Activated T-helper 2 cell treated with anti-CD3 and anti-CD28 coated beads, Interferon-gamma antibody, Interleukin-2, Interleukin-4, amounts not matched to agents 10 μg/mL and 5 μg/mL and 100 μg/mL, durations not matched to agents 14 hours and 24 hours and 36 hours (primary cell): ENCODE measurements around the gene OR10G8. TPM values are rescaled to one million over a fixed set of nuclear protein-coding genes. Genes with fewer than 3 reads are reported as not detected.
"Not testable (repeated sequence)": the region's sequence is repeated elsewhere in the genome, so short reads cannot be mapped to it uniquely, and the experiment has no call there.

ENCODE experiments used
- DNase-seq: peaks from one replicate; pipeline ENCODE4 v3.0.0; 2021; ENCODE audit warnings: low spot score
- H3K27ac Mint-ChIP-seq: one replicate; pipeline ENCODE4 v1.8.0; 2021; ENCODE audit warnings: mixed read lengths
- H3K27me3 Mint-ChIP-seq: one replicate; pipeline ENCODE4 v1.8.0; 2021; ENCODE audit warnings: low read depth, mixed read lengths
- H3K36me3 Mint-ChIP-seq: one replicate; pipeline ENCODE4 v1.8.0; 2021; ENCODE audit warnings: low read depth, mixed read lengths
- H3K4me1 Mint-ChIP-seq: one replicate; pipeline ENCODE4 v1.8.0; 2021; ENCODE audit warnings: low read depth, mixed read lengths
- H3K4me3 Mint-ChIP-seq: one replicate; pipeline ENCODE4 v1.8.0; 2021; ENCODE audit warnings: low read depth, mild to moderate bottlenecking, moderate library complexity, mixed read lengths
- H3K9me3 Mint-ChIP-seq: one replicate; pipeline ENCODE4 v1.8.0; 2021; ENCODE audit warnings: mixed read lengths
- intact Hi-C: fragments of 100-400 bp; cut with micrococcal nuclease; formaldehyde crosslinking; loops from one replicate; pipeline ENCODE4 v1.15.1; 2023
- total RNA-seq: library from RNA; stranded (reverse); gene quantifications from 2 replicates; pipeline ENCODE4 v1.2.3, GENCODE V29; 2022

The OR10G8 gene, protein sequence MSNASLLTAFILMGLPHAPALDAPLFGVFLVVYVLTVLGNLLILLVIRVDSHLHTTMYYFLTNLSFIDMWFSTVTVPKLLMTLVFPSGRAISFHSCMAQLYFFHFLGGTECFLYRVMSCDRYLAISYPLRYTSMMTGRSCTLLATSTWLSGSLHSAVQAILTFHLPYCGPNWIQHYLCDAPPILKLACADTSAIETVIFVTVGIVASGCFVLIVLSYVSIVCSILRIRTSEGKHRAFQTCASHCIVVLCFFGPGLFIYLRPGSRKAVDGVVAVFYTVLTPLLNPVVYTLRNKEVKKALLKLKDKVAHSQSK
- not detected in 2 replicates for total RNA-seq

DNA sequence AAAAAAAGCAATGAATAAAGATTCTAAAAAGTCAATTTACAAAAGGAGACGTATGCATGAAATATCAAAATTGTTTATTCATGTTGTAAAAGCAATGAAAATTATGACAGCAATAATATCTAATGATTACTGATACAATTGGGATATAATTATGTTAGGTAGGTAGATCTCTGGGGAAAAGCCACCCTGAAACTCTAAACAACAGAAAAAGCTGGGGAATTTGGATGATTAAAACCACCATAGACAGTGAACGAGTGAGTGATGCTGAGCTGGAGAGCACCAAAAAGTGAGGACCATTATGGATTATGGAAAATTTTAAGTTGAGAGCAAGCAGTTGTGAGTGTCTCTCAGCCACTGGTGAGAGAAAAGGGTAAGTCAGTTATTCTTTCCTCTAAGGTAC is at the start of gene OR10G8:
Gene OR10G8 (plus strand): TSS at position 301 of the 400 bp plus-strand sequence. CDS start 2,825 bp downstream, outside the sequence.
- H3K27me3 Mint-ChIP-seq, result no peaks in the 10 kb centered on the region
- no peak within 1 kb of the TSS for H3K27ac Mint-ChIP-seq
- H3K36me3 Mint-ChIP-seq, result no peaks in the 10 kb centered on the region
- intact Hi-C loops, result no loop called here
- H3K4me1 Mint-ChIP-seq, result no peaks in the 10 kb centered on the region
- no peaks in the 10 kb centered on the region for H3K9me3 Mint-ChIP-seq
- no peak within 1 kb of the TSS for H3K4me3 Mint-ChIP-seq
- no peak for DNase-seq

DNA sequence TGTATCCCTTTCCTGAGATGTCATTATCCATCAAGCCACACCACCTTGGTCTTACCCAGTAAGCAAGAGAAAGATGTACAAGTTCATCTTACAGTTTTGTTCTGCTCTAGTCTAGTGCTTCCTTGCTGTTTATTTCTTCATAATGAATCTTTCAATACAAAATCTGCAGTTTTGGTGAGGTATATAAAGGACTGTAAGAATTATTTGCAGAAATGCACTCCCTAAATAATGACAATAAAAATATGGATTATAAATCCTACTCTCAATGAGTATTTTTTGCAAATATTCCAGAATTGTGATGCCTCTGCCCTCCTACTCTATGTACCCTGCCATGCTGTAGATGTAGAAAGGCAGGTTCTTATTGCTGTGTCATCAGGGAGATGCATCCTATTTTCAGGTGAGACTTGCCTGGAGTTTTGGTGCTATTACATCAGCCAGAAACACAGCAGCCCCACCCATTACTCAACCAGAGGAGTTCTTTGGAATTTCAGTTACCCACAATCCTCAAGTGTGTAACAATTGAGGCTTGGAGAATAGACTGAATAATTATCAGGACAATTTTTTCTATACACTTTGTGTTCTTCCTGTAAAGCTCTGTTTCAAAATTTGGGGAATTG is 48.8 kb upstream of the OR10G8 start, which contains the start of gene OR10S1:
Gene OR10S1 (minus strand): TSS at position 51 of the 617 bp plus-strand sequence. CDS start 117 bp downstream, outside the sequence.
- H3K27me3 Mint-ChIP-seq, result no peaks in the 10 kb centered on the region
- no peak within 1 kb of the TSS for H3K27ac Mint-ChIP-seq
- intact Hi-C loops, result no loop called here
- no peak within 1 kb of the TSS for H3K4me3 Mint-ChIP-seq
- no peak for DNase-seq
- H3K36me3 Mint-ChIP-seq, result no peaks in the 10 kb centered on the region
- no peaks in the 10 kb centered on the region for H3K4me1 Mint-ChIP-seq
- peaks cover 7% of the 10 kb centered on the region for H3K9me3 Mint-ChIP-seq

DNA sequence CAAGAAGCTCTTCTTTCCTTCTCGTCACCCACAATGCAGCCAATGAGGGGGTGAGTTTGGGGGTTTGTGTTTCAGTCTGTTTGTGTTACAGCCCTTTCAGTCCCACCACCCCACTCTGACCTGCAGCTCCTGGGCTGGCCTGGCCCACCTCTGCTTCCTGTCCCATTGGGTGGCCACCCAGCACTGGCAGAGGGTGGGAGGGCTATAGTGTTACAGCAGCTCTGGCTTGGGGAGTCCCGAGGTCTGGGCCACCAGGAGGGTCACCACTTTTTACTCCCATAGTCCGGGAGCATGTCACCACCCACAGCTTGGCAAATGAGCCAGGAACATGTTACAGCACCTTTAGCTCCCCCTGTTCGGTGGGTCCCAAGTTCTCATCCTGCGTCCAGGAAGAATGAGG is 47.3 kb upstream of the OR10G8 start:
- H3K9me3 Mint-ChIP-seq, result peaks cover 7% of the 10 kb centered on the region
- DNase-seq, result no peak
- H3K36me3 Mint-ChIP-seq, result no peaks in the 10 kb centered on the region
- H3K27me3 Mint-ChIP-seq, result no peaks in the 10 kb centered on the region
- no peak overlapping the region for H3K27ac Mint-ChIP-seq
- H3K4me1 Mint-ChIP-seq, result no peaks in the 10 kb centered on the region
- intact Hi-C loops, result no loop called here
- no peak overlapping the region for H3K4me3 Mint-ChIP-seq

DNA sequence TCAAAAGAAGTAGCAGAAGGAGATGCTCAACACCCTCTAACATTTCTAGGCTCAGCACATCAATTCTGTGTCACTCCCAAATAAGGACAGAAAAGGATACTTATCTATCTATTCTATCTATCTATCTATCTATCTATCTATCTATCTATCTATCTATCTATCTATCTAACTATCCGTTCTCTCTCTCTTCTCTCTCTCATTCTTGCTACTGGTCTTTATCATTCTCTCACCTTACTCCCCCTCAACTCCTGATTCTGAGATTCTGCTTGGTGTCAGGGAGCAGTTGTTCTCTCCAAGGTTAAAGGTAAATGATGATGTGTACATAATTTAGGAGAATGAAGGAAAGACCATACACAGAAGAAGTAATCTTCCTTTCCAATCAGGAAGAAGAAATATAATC is 31.5 kb upstream of the OR10G8 start, which contains the start of gene OR10G6:
Gene OR10G6 (minus strand): TSS at position 43 of the 400 bp plus-strand sequence. CDS start 0 bp downstream, at position 43.
- Mint-ChIP-seq H3K27ac (no peak within 1 kb of the TSS), H3K4me3 (no peak within 1 kb of the TSS)

DNA sequence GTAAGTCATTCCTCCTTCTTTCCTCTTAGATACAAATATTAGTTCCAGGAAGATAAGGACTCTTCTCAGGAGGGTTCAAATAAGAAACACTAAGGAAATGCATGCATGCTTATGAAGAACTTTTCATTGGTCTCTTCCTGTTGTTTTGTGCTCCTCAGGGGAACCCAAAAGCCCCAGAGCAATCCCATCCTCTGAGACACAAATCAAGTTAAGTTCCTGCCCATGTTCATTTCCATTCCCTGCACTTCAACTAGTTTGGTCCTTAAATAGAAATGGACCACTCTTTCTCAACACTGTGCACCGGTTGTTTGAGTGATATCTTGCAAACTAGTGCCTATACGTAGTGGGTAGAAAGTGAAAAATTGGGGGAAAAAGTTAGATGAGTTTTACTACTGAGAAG is 13.9 kb upstream of the OR10G8 start, which contains the start of gene OR10G4:
Gene OR10G4 (plus strand): TSS at position 301 of the 400 bp plus-strand sequence. CDS start 2,578 bp downstream, outside the sequence.
- Mint-ChIP-seq H3K4me3 (no peak within 1 kb of the TSS), H3K27ac (no peak within 1 kb of the TSS), H3K4me1 (no peaks in the 10 kb centered on the region), H3K27me3 (peaks cover 6% of the 10 kb centered on the region), H3K36me3 (no peaks in the 10 kb centered on the region), H3K9me3 (no peaks in the 10 kb centered on the region)
- DNase-seq, result no peak
- intact Hi-C loops, result no loop called here

More for the DNA sequence above, 31.5 kb upstream of the OR10G8 start, which contains the start of gene OR10G6:
- Mint-ChIP-seq H3K27me3 (no peaks in the 10 kb centered on the region), H3K4me1 (no peaks in the 10 kb centered on the region), H3K9me3 (no peaks in the 10 kb centered on the region), H3K36me3 (no peaks in the 10 kb centered on the region)
- intact Hi-C loops, result no loop called here
- DNase-seq, result no peak

DNA sequence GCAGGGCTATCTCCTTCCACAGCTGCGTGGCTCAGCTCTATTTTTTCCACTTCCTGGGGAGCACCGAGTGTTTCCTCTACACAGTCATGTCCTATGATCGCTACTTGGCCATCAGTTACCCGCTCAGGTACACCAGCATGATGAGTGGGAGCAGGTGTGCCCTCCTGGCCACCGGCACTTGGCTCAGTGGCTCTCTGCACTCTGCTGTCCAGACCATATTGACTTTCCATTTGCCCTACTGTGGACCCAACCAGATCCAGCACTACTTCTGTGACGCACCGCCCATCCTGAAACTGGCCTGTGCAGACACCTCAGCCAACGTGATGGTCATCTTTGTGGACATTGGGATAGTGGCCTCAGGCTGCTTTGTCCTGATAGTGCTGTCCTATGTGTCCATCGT is 10.8 kb upstream of the OR10G8 start:
- H3K4me3 Mint-ChIP-seq, H3K9me3 Mint-ChIP-seq, H3K27me3 Mint-ChIP-seq, DNase-seq, H3K36me3 Mint-ChIP-seq, intact Hi-C loops, H3K27ac Mint-ChIP-seq, H3K4me1 Mint-ChIP-seq: not testable (repeated sequence)

DNA sequence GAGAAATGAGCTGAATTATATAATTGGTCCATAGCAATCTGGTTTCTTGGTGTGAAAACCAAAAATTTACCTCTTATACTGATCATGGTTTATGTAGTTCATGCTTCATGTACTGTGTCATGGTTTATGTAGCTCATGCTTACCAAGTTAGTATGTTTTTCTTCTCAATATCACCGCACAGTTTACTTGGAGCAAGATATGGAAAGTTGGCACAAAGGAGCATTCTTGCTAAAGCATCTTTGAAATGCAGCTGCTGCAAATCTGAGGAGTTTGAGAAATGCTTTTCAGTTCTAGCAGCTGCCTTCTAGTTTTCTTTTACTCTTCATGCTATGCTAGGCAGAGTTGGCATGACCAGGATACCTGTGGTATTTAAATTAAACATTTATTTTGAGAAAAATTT is 10.1 kb downstream of the OR10G8 start:
- Mint-ChIP-seq H3K36me3 (no peaks in the 10 kb centered on the region), H3K27ac (no peak overlapping the region), H3K27me3 (peaks cover 4% of the 10 kb centered on the region), H3K9me3 (no peaks in the 10 kb centered on the region), H3K4me1 (no peaks in the 10 kb centered on the region), H3K4me3 (no peak overlapping the region)
- DNase-seq, result no peak
- intact Hi-C loops, result no loop called here

DNA sequence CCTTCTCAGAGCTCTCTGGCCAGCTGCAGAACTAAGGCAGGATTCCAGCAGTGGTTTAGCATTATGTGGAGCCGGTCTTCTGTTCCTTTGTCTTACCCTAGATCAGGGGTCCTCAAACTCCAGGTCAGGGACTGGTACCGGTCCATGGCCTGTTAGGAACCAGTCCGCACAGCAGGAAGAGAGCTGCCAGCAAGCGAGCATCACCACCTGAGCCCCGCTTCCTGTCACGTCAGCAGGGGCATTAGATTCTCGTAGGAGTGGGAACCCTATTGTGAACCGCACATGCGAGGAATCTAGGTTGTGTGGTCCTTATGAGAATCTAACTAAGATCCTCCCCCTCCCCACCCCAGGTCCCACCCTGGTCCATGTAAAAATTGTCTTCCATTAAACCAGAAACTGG is 13.0 kb downstream of the OR10G8 start:
- no peak for DNase-seq
- Mint-ChIP-seq H3K4me3 (no peak overlapping the region), H3K27ac (no peak overlapping the region), H3K27me3 (no peaks in the 10 kb centered on the region), H3K4me1 (no peaks in the 10 kb centered on the region), H3K36me3 (no peaks in the 10 kb centered on the region), H3K9me3 (no peaks in the 10 kb centered on the region)
- intact Hi-C loops, result no loop called here

DNA sequence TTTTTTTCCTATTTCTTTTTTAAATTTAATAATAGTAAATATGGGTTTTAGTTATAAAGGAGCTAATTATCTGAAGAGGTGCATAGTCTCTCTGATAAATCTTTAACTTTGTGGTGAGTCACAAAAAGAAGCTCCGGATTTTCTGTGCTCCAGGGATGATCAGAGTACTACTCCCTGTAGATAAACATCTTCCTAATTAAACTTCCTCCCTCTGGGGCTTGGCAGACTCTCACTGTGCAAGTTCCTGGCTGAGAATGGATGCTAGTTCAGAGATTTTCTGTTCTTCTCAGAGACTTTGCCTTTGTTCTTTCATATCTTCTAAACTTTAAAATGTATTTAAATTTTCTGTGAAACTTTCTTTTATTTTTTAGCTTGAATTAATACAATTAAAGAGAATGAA is 14.7 kb downstream of the OR10G8 start, which contains the start of gene OR10G7:
Gene OR10G7 (minus strand): TSS at position 72 of the 400 bp plus-strand sequence. CDS start 2,324 bp downstream, outside the sequence.
- no peak within 1 kb of the TSS for H3K27ac Mint-ChIP-seq
- no peaks in the 10 kb centered on the region for H3K4me1 Mint-ChIP-seq
- no peaks in the 10 kb centered on the region for H3K36me3 Mint-ChIP-seq
- H3K4me3 Mint-ChIP-seq, result no peak within 1 kb of the TSS
- H3K27me3 Mint-ChIP-seq, result no peaks in the 10 kb centered on the region
- H3K9me3 Mint-ChIP-seq, result no peaks in the 10 kb centered on the region
- intact Hi-C loops, result no loop called here
- DNase-seq, result no peak

DNA sequence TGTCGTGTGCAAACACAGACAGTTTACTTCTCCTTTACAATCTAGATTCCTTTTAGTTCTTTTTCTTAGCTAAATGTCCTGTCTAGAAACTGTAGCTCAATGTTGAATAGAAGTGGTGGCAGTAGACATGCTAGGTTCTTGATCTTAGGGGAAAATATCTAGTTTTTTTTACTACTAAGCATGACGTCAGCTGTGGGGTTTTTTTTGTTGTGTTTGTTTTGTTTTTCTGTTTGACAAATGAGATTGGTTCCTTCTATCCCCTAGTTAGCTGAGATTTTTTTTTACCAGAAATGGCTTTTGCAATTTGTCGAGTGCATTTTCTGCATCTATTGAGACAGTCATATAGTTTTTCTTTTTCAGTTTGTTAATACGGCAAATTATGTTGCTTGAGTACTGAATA is 16.8 kb downstream of the OR10G8 start:
- DNase-seq, result no peak
- no peaks in the 10 kb centered on the region for H3K36me3 Mint-ChIP-seq
- no peak overlapping the region for H3K4me3 Mint-ChIP-seq
- no peaks in the 10 kb centered on the region for H3K27me3 Mint-ChIP-seq
- no peaks in the 10 kb centered on the region for H3K9me3 Mint-ChIP-seq
- no peak overlapping the region for H3K27ac Mint-ChIP-seq
- intact Hi-C loops, result no loop called here
- no peaks in the 10 kb centered on the region for H3K4me1 Mint-ChIP-seq

DNA sequence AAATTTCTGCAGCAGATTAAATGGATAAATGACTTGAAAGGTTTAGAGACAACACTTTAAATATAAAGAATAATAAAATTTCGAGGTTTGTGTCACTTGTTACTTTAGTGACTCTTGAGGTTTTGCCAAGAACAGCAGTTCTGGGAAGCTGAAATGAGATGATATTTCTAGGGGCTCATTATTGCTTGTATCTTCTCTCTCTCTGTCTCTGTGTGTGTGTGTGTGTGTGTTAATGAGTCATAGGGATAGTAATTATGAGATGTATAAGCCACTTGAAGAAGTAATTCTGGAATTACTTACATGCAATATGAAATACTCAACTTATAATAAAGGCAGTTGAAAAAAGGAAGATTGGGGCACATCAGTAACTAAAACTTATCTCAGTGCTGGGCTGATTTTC is 24.1 kb downstream of the OR10G8 start:
- no peaks in the 10 kb centered on the region for H3K36me3 Mint-ChIP-seq
- intact Hi-C loops, result no loop called here
- peaks cover 3% of the 10 kb centered on the region for H3K27me3 Mint-ChIP-seq
- no peaks in the 10 kb centered on the region for H3K9me3 Mint-ChIP-seq
- H3K4me1 Mint-ChIP-seq, result peaks cover 6% of the 10 kb centered on the region
- H3K4me3 Mint-ChIP-seq, result no peak overlapping the region
- DNase-seq, result no peak
- H3K27ac Mint-ChIP-seq, result no peak overlapping the region

DNA sequence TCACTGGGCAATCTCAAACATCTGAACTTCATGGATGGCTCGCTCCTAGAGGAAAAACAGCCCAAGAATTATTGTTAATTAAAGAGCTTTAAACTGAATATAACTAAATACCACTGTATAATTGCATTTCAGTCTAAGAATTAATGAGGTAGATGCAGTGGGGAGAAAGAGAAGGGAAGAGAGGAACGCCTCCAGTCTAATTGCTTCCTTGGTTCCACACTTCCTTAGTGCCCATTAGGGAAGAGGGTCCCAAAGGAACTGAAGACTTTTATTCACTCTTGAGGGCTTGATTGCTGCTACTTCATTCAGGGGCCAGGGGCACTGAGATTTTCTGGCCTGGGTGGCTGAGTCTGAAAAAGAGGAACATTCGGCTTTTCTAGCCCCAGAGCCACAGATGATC is 26.4 kb downstream of the OR10G8 start:
- Mint-ChIP-seq H3K36me3 (no peaks in the 10 kb centered on the region), H3K4me1 (peaks cover 6% of the 10 kb centered on the region), H3K4me3 (no peak overlapping the region), H3K27ac (no peak overlapping the region), H3K27me3 (peaks cover 4% of the 10 kb centered on the region), H3K9me3 (no peaks in the 10 kb centered on the region)
- DNase-seq, result no peak
- intact Hi-C loops, result no loop called here

DNA sequence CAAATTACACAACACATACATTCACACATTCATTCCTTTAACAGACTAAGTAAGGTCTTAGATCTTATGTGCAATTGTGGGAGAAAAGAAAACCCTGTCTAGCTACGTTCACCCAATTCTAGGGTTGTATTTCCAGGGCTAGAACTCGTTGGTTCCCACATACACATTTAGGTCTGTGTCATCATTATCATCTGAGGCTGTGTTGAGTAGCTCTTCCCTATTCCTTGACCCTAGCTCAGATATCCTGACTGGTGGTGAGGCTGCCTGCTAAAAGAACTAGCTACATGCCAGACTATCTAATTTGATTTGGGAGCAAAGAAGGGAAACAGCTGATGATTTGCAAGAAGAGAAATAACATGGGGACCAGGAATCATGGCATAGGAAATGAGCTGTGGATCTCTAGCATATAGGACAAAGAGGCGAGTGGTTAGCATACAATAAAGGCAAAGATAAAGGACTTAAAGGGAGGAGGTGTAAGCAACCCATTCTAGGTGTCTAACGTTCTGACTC is 42.1 kb downstream of the OR10G8 start:
- Mint-ChIP-seq H3K27me3 (peaks cover 31% of the 10 kb centered on the region), H3K27ac (no peak overlapping the region), H3K4me1 (peaks cover 24% of the 10 kb centered on the region), H3K4me3 (no peak overlapping the region), H3K36me3 (no peaks in the 10 kb centered on the region), H3K9me3 (no peaks in the 10 kb centered on the region)
- intact Hi-C loops, result no loop called here
- DNase-seq, result no peak
